Activated gamma-delta T cell treated with Interleukin-2 at 50 U/mL for 16 hours (primary cell): ENCODE data around the gene TGM5.
"Not testable (repeated sequence)": the region's sequence is repeated elsewhere in the genome, so short reads cannot be mapped to it uniquely, and the experiment has no call there.

Source experiments
- DNase-seq: peaks from one replicate; pipeline ENCODE4 v3.0.0-alpha.2; 2020

The TGM5 gene

DNA sequence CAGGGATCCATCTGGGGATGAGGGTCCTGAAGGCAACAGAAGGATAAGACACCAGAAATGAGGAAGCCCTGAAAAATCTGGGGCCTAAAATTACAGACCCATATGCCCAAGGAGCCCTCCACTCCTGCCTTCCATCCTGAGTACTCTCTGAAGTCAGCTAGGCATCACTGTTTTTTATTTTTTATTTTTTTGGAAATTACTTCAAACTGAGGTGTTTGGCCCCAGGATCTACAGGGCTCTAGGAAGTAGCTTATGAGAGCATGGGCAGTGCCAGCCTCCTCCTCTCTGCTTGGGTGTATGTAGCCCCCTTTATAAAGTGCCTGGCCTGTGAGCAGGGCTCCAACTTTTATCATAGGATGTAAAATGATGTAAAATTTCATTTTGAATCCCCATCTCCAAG lies 53.8 kb downstream of the TGM5 start:
- DNase-seq = no peak

DNA sequence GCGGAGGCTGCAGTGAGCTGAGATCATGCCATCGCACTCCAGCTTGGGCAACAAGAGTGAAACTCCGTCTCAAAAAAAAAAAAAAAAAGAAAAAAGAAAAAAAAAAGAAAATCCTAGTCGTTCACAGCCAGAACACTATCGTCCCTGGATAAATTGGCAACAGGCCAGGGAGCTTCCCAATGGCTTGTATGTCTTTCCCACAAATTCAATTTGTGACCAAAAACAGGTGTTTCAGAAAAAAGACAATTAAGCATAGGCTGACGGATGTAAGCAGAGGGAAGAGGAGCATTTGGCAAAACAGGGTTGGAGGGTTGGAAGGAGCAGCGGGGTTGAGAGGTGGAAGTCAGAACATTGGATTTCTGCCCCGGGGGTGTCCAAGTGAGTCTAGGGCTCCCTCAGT lies 54.4 kb downstream of the TGM5 start:
- no peak for DNase-seq

DNA sequence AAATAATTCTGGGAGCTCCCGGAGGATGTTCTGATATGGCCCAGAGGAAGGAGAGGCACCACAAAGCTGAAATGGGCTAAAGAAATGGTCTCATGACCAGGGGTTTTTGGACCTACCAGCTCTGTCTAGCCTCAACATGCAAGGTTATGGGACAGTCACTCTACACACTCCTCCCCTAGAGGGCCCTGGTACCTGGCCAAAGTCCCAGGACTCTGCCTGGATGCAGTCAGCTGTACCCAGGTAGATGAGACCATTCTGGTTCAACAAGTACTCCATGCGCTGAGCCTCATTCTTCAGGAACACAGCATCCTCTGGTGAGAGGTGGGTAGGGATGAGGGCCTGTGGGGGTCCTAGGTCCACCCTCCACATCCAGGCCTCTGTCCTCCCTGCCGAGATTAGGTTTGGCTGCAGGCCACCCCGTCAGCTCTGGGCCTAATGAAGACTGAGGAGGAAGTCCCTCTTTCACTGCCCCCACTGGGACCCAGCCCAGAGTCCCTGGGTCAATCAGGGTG lies 55.4 kb downstream of the TGM5 start:
- no peak for DNase-seq

DNA sequence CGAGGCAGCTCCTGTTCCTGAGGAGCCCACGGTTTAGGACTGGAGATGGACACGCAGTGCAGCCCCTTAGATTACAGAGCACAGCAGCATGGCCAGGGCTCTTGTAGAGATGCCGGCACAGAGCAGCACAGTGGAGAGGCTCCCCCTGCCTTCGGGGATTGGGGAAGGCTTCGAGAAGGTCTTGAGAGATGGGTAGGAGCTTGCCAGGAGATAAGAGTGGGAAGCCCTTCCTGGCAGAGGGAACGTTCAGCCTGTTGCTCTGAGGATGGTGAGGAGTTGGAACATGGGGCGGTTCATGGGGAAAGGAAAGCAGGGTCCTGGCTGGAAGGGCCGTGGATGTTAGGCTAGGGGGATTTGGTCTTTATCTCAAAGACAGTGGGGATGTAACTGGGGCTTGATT lies 55.9 kb downstream of the TGM5 start:
- no peak for DNase-seq

DNA sequence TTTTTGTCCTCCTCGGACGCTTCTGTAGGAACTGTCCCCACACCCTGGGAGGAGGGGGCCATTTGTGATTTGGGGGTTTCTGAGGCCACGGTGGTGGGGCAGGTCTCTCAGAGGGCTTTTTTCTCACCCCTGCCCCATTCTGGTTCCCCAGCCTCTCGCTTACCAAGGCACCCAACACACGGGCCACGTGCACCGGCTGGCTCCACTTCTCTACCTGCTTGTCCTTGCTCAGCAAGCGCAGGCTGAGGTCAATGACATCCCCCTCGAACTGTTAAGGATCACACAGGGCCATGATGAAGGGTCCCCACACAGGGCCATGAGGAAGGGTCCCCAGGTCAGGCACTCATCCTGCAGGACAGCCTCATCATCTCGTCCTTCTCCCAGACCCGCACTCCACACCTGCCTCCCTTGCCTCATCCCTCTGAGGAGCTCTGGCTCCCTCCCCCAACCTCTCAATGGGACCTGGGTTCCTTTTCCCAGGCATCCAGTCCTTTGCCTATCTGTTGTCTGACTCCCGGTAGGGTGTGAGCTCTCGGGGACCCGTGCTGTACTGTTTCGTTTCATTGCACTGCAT lies 56.5 kb downstream of the TGM5 start:
- DNase-seq = no peak

DNA sequence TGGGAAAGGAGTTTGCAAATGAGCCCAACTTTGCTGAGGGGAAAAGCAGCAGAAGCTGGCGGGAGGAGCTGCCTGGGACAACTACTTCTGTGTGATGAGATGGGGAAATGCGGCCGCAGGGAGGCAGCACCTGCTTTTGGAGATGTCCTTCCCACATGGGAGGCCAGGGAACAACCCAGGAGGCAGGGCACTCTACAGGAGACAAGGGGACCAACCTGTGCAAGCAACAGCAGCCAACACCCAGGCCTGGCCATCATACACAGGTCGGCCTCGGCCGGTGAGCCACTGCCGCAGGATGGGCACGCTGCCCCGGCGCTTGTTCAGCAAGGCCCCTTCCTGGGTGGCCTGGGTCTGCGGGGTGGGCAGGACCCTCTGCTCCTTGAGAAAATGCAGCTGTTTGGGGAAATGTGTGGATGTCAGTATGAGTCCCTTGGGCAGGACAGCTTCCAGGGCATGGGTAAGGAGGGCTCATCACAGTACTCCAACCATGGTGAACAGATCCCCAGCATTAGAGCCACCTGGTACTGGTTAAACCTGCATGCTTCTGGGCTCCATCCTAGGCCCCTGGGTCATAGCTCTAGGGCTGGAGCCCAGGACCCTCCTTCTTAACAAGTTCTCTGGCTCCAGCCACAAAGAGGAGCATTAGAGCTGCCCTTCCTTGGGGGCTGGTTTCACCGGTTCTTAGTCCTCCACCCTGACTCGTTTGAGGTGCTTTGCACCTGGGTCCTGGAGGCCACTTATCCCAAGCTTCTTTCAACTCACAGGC lies 57.5 kb downstream of the TGM5 start:
- DNase-seq = no peak

DNA sequence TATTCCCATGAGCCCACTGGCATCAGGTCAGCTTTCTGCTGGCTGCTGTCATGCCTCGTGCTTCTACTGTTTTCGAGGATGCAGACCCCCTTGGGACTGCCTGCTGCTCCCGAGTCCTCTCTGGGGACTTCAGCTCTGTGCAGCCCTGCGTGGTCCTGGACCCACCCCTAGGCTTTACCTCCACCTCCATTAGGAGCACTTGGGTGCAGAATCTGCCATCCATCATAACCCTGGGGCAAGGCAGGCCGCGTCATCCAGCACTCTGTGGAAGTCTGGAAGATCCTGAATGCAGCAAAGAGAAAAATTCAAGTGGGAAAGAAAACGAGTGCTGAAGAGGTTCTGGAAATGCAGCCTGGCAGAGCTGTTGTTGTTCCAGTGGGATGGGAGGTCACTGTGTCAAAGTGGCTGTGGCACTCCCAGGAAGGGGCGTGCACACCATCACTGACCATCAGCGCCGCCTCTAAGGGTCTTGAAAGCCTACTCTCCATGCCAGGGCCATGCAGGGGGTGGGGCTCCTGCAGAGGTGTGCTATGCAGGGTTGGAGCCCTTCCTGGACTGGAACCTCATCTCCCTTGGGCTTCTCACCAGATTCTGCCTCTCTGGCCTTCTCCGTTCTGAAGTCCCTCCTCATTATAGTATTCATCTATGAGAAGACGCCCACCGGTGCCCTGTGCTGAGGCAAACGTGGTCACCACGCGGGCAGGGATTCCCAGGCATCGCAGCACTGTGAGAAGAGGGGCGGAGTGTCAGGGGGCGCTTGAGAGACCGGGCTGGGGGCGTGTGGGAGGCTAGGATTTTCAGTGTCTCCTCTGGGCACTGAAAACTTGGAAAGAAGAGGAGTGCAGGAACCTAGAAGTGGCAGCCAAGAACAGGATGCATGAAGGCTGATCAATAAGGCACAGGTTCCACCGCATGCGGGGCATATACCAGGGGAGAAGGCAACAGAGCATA lies 58.4 kb downstream of the TGM5 start:
- DNase-seq = no peak

DNA sequence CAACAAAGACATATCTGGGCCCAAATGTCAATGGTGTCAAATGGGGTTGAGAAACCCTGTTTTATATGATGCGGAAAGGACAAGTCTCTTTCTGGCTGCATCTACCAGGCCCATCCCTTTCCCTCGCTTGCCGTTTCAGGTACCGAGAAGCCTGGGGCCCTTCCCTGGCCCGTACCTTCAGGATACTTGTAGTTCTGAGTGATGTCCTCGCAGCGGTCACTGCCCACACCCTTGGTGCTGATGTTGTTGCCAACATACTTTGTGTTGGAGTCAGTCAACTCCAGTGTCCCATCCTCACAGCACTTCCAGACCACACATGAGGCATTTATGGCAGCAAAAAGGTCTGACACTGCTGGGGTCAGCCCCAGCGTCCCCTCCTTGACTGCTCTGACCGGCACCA lies 59.7 kb downstream of the TGM5 start:
- DNase-seq = no peak

DNA sequence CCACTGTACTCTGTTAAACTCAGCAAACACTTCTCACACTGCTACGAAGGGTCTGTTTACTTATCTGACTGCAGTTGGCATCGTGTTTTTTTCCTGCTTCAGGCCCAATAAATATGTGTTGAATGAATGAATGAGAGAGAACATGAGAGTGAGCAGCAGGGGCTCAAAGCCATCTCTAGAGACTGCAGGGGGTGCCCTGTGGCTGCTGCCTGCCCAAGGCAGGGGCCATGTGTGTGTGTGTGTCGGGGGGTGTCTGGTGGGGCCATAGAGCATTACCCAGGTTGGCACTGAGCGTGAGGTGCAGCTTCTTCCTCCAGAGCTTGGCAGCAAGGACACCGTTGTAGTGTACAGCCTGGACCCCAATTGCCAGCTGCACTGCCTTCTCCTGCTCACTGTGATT lies 60.7 kb downstream of the TGM5 start:
- no peak for DNase-seq

DNA sequence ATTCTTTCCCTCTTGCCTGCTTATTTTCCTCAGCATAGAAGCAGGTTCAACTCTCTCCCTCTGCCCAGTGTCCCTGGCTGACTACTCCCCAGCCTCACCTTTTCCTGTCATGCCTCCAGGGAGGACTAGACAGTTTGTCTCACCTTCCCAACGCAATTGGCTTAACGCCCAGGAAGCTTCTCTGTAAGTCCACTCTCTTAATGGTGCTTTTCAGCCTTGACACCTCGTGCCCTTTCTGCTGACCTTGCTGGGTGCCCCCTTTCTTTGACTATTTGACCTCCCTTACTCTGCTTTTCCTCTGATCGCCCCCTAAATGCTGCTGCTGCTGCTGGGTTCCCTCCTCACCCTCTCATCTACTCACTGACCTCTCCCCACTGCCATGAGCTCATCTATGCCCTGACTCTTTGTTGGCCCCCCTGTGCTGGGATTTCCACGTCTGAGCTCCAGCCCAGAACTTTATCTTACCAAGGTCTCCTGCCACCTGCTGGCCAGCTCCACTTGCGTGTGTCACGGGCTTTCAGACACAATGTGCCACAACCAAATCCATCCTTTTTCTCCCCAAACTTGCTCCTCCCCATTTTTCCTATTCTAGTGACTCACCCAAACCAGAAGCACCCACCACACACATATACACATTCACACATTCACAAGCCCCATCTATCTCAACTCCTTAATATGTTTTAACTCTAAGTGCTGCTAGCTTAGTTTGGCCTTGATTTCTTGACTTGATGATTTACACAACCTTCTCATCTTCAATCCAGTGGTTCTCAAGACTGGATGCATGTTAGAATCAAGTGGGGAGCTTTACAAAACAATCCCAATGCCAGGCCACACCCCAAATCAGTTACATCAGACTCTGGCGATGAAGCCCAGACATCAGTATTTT lies 62.5 kb downstream of the TGM5 start:
- peak; percentile 39 for DNase-seq

DNA sequence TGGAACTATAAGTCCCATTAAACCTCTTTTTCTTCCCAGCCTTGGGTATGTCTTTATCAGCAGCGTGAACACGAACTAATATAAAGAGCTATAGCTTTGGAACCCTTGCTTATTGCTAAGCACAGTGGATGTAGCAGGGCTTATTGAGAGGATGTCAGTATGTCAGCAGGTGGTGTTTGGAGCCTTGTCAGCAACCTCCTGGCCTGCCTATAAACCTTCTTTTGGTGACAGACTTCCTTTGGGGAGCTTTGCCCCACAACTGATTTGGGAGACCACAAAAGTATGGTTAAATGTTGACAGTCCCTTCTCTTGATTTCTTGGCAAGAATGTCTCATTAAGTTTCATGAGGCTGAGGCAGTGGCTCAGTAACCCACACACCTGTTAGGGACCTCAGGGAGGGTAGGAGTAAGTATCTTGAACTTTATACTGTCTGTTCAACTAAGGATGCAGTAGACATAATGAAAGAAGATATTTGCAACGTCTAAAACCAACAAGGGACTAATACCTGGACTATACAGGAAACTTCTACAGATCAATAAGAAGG lies 66.7 kb downstream of the TGM5 start:
- no peak for DNase-seq

DNA sequence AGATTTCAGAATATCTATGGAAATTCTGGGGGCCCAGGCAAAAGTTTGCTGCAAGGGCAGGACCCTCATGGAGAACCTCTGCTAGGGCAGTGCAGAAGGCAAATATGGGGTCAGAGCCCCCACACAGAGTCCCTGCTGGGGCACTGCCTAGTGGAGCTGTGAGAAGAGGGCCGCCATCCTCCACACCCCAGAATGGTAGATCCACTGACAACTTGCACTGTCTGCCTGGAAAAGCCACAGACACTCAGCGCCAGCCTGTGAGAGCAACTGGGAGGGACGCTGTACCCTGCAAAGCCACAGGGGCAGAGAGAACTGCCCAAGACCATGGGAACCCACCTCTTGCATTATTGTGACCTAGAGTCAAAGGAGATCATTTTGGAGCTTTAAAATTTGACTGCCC lies 67.7 kb downstream of the TGM5 start:
- no peak for DNase-seq

DNA sequence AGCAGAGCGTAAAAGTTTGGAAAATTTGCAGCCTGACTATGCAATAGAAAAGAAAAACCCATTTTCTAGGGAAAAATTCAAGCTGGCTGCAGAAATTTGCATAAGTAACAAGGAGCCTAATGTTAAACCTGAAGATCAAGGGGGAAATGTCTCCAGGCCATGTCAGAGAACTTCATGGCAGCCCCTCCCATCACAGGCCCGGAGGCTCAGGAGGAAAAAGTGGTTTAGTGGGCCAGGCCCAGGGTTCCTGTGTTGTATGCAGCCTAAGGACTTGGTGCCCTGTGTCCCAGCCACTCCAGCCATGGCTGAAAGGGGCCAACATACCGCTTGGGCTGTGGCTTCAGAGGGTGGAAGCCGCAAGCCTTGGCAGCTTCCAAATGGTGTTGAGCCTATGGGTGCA lies 68.2 kb downstream of the TGM5 start:
- not testable (repeated sequence) for DNase-seq

DNA sequence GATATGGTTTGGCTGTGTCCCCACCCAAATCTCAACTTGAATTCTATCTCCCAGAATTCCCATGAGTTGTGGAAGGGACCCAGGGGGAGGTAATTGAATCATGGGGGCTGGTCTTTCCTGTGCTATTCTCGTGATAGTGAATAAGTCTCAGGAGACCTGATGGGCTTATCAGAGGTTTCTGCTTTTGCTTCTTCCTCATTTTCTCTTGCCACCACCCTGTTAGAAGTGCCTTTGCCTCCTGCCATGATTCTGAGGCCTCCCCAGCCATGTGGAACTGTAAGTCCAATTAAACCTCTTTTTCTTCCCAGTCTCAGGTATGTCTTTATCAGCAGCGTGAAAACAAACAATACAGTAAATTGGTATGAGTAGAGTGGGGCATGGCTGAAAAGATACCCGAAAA lies 69.0 kb downstream of the TGM5 start:
- DNase-seq = not testable (repeated sequence)

DNA sequence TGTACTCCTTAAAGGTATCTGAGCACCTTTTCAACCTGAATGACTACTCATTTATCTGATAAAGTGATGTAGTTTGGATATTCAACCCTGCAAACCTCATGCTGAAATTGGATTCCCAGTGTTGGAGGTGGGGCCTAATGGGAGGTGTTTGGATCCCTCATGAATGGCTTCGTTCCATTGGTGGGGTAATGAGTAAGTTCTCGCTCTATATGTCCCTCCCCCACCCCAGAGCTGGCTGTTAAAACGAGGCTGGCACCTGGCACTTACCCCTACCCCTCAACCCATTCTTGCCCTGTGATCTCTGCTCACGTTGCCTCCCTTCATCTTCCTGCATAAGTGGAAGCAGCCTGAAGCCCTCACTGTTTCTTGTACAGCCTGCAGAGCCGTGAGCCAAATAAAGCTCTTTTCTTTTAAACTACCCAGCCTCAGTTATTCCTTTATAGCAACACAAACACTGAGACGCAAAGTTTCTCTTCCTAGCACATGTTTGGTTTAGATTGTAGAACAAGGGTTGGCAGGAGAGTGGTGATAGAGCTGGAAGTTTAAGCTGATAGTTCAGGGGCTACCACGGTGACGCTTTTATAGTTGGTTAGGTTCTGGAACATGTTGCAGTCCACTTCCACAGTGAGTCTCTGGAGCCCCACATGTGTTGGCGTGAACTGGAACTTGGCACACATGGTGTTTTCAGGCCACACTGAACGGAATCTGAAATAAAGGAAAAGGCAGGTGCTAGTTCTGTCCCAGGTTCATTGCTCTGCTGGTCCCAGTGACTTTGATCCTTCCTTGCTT lies 69.8 kb downstream of the TGM5 start:
- no peak for DNase-seq

DNA sequence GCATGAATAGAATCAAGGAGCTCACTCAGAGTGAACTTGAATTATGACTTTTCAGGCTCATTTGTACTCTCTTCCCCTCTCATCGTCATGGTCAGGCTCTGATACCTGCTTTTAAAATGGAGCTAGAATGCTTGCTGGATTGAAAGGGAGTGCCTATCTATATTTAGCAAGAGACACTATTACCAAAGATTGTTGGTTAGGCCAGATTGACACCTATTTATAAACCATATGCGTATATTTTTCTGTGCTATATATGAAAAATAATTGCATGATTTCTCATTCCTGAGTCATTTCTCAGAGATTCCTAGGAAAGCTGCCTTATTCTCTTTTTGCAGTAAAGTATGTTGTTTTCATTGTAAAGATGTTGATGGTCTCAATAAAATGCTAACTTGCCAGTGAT lies 71.9 kb downstream of the TGM5 start:
- DNase-seq = no peak

DNA sequence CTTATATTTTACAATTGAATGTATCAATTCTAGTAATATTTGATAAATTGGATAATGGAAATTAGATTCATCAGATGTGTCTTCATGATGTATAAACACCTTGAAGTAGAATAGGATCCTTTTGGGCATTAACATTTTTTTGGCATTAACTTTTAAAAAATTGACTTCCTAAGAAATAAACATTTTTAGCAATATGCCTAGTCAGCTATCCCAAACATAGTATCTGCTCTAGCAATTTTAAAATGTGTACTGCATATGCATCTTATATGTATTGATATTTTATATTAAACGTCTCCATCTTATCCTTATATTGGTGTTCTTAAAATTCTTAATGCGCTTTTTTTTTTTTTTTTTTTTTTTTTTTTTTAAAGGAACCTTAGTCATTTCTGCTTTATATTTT lies 73.0 kb downstream of the TGM5 start:
- no peak for DNase-seq

DNA sequence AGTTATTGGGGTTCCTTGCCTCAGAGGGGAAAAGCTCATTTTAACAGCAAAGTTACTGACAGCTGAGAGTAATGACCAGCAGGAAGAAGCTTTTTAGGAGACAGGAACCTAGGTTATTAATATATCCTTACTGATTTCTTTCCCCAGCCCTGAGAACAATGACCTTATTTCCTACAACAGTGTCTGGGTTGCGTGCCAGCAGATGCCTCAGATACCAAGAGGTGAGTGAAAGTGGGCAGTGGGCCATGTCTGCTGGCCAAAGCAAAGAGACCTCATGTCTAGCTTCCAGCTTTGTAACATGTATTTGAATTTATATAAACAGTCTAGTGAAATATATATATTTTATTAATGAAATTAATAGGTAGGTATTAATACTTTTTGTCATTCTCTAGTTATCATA lies 76.5 kb downstream of the TGM5 start:
- DNase-seq = no peak

DNA sequence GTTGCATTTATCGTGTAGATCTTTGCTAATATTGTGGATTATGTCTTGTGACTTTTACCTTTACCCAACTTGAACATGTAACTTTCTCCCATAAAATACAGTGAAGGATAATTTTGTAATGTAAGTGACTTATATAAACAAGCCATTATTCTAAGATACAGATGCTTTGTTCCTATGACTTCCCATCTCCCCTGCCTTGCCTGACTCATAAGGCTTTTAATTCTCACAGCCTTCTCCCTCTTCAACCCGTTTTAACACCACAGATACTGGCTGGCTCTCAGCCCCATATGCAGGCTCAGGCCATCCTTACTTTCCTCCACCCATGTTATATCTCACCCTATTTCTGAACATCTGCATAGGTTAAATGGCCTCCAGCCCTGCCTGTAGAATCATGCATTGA lies 77.4 kb downstream of the TGM5 start:
- no peak for DNase-seq

DNA sequence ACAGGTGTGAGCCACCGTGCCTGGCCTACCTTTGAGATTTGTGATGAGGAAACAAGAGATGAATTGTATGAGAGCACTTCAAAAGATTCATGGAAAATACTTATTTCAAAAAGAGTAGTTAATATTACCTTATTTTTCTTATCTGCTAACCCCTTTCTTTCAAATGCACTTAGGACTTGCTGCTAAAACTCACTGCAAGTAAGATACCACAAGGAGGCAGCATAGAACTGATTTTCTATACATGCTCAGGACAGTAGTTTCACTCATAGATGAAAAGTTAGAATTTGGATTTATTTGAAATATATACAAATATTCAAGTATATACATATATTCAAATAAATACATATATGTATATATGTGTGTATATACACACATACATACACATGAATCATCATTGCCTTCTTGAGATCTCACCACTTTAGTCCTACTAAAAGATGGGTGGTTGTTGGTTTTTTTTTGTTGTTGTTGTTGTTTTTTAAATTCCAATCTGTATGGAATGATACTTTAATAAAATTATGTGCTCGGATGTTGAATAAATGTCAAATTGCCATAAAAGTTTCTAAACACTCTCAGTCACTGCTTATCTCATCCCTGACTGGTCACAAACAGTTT lies 79.1 kb downstream of the TGM5 start:
- DNase-seq = no peak

DNA sequence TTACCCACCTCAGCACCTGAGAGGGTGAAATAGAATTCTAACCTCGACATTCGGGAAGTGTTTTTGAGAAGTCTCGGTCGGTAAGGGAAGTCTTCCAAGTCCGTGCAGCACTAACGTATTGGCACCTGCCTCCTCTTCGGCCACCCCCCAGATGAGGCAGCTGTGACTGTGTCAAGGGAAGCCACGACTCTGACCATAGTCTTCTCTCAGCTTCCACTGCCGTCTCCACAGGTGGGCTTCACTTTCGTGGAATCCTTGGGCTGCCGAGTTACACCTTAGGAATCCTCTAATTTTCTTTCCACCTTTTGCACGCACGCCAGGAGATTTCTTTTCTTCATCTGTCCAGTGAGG lies 80.8 kb downstream of the TGM5 start:
- no peak for DNase-seq
